B cell (primary cell): ENCODE results near the gene CORO1C. TPM values are rescaled to one million over a fixed set of nuclear protein-coding genes. Genes with fewer than 3 reads are reported as not detected.

ENCODE experiments used
- ATAC-seq: fragments of 200-7000 bp; cut with Tn5 transposase; one replicate; pipeline ENCODE4 v1.10.0; 2021; ENCODE audit warnings: low read depth, mild to moderate bottlenecking, moderate number of reproducible peaks, moderate library complexity
- CTCF ChIA-PET: fragments of 350-600 bp; sonication (Branson Sonifier 250); formaldehyde crosslinking; loops from one replicate; lab custom pipeline; 2021; ENCODE audit warnings: antibody characterized with exemption, inconsistent platforms; lab: Charles Lee
- POLR2A ChIA-PET: fragments of 350-600 bp; sonication (Branson Sonifier 250); formaldehyde crosslinking; loops from one replicate; lab custom pipeline; 2021; ENCODE audit warnings: antibody characterized with exemption; lab: Charles Lee
- DNase-seq: peaks from one replicate; pipeline ENCODE4 v3.0.0; 2013
- H2AFZ ChIP-seq: 2 replicates; pipeline ENCODE4 v1.6.1; 2012; ENCODE audit warnings: mild to moderate bottlenecking, low read depth, low read length; ENCODE audit not compliant: insufficient read depth, poor library complexity, severe bottlenecking
- H3K27ac ChIP-seq, 2 donors: 1 replicate in 1 of 2; 2 replicates in 1 of 2; pipeline ENCODE4 v1.5.1; 2012 to 2013; ENCODE audit warnings: low read length in 2 of 2, mild to moderate bottlenecking in 2 of 2, moderate library complexity in 1 of 2
- H3K27me3 ChIP-seq, 4 experiments: fragments of 200-600 bp in 1 of 4; sonication (generic) in 1 of 4; replicated peaks in 1 of 4; 1 replicate in 2 of 4; 2 replicates in 2 of 4; pipeline versions ENCODE4 v1.6.1 to v1.7.0; 2013 to 2016; ENCODE audit warnings: low read length in 3 of 4, mild to moderate bottlenecking in 2 of 4, mixed read lengths in 1 of 4, moderate library complexity in 1 of 4; ENCODE audit not compliant: insufficient read depth in 4 of 4, control insufficient read depth in 3 of 4; ENCODE audit errors: control extremely low read depth in 1 of 4
- H3K36me3 ChIP-seq, 2 experiments: replicated peaks in 1 of 2; 1 replicate in 1 of 2; 2 replicates in 1 of 2; pipeline versions ENCODE4 v1.6.1 to v1.7.1; 2013; ENCODE audit warnings: low read length in 1 of 2; ENCODE audit not compliant: insufficient read depth in 2 of 2, control insufficient read depth in 1 of 2; ENCODE audit errors: control extremely low read depth in 1 of 2, extremely low read depth in 1 of 2
- H3K4me1 ChIP-seq, 2 donors: fragments of 200-600 bp in 1 of 2; sonication (generic) in 1 of 2; 1 replicate in 1 of 2; 2 replicates in 1 of 2; pipeline versions ENCODE4 v1.5.1 to v1.6.1; 2013 to 2017; ENCODE audit warnings: low read length in 2 of 2; ENCODE audit not compliant: control insufficient read depth in 2 of 2, insufficient read depth in 2 of 2
- H3K4me2 ChIP-seq: replicated peaks from 2 replicates; pipeline ENCODE3; 2012; ENCODE audit warnings: mild to moderate bottlenecking, low read depth, low read length; ENCODE audit not compliant: poor library complexity, severe bottlenecking
- H3K4me3 ChIP-seq, 5 experiments: fragments of 200-600 bp in 1 of 5; sonication (generic) in 1 of 5; 1 replicate in 3 of 5; 2 replicates in 2 of 5; pipeline versions ENCODE4 v1.5.1 to v1.7.0; 2011 to 2016; ENCODE audit warnings: low read length in 4 of 5, mild to moderate bottlenecking in 4 of 5, low read depth in 2 of 5, control low read depth in 1 of 5, moderate library complexity in 1 of 5; ENCODE audit not compliant: insufficient read depth in 1 of 5; ENCODE audit errors: control extremely low read depth in 1 of 5, extremely low read depth in 1 of 5
- H3K79me2 ChIP-seq: fragments of 200-600 bp; sonication (generic); one replicate; pipeline ENCODE4 v1.6.0; 2016; ENCODE audit warnings: low read length; ENCODE audit not compliant: control insufficient read depth, insufficient read depth
- H3K9ac ChIP-seq: fragments of 200-600 bp; sonication (generic); 2 replicates; pipeline ENCODE4 v1.6.1; 2017; ENCODE audit warnings: mild to moderate bottlenecking, low read length, moderate library complexity
- H3K9me3 ChIP-seq, 3 donors: one replicate each; pipeline versions ENCODE4 v1.6.1 to v1.7.1; 2013; ENCODE audit warnings: low read length in 2 of 3; ENCODE audit not compliant: control insufficient read depth in 2 of 3, insufficient read depth in 1 of 3; ENCODE audit errors: control extremely low read depth in 1 of 3
- H4K20me1 ChIP-seq: 2 replicates; pipeline ENCODE4 v1.6.0; 2012; ENCODE audit warnings: mild to moderate bottlenecking, low read length; ENCODE audit not compliant: insufficient read depth, control insufficient read depth, poor library complexity, severe bottlenecking
- H3K27ac Mint-ChIP-seq: one replicate; pipeline ENCODE4 v1.8.0; 2021; ENCODE audit warnings: mixed read lengths
- H3K27me3 Mint-ChIP-seq: one replicate; pipeline ENCODE4 v1.8.0; 2021; ENCODE audit warnings: mixed read lengths
- H3K4me1 Mint-ChIP-seq: one replicate; pipeline ENCODE4 v1.8.0; 2021; ENCODE audit warnings: mixed read lengths
- H3K4me3 Mint-ChIP-seq: one replicate; pipeline ENCODE4 v1.8.0; 2021; ENCODE audit warnings: mixed read lengths
- H3K9me3 Mint-ChIP-seq: one replicate; pipeline ENCODE4 v1.8.0; 2022; ENCODE audit warnings: mixed read lengths; ENCODE audit not compliant: insufficient read depth
- CTCF ChIP-seq: fragments of 200-600 bp; IDR thresholded peaks from one replicate; pipeline ENCODE4 v1.8.0; 2022; ENCODE audit warnings: antibody characterized with exemption, mild to moderate bottlenecking
- EZH2 ChIP-seq: IDR thresholded peaks from 2 replicates; pipeline ENCODE4 v1.6.1; 2012; ENCODE audit warnings: borderline replicate concordance, low read depth, mild to moderate bottlenecking, moderate library complexity, low read length; ENCODE audit not compliant: insufficient read depth, poor library complexity, severe bottlenecking
- WGBS: methylation state at CpG from one replicate; pipeline ENCODE4 v1.1.5; 2013; ENCODE audit warnings: missing lambda C conversion rate; ENCODE audit not compliant: insufficient coverage; 5-methylcytosine and 5-hydroxymethylcytosine counted together
- intact Hi-C: fragments of 100-400 bp; cut with micrococcal nuclease; formaldehyde crosslinking; loops from one replicate; pipeline ENCODE4 v1.10.0; 2022
- polyA plus RNA-seq: library from polyadenylated mRNA; depleted of rRNA; stranded (reverse); fragments of >200 nt; gene quantifications from 2 replicates; pipeline ENCODE4 v1.2.3, GENCODE V29; 2012
- total RNA-seq, 2 donors: library from RNA; stranded (reverse); fragments of 120-200 nt in 1 of 2; gene quantifications; 1 replicate in 1 of 2; 2 replicates in 1 of 2; pipeline versions ENCODE4 v1.2.3 to v1.2.4, GENCODE V29; 2013 to 2022

The CORO1C gene
- total and polyA plus RNA-seq, 2 donors (not counting 1 experiment from before 2014, with no cell fraction given): 19.2 to 68.0 TPM

GRCh38 chr12:108649669-108650068 is 81.6 kb downstream of the CORO1C start:
- peaks cover 55% of the 10 kb centered on the region for H3K4me1 Mint-ChIP-seq
- peaks cover 14 to 61% of the 10 kb centered on the region in 2 experiments for H3K36me3 ChIP-seq
- no peaks in the 10 kb centered on the region for H3K27me3 Mint-ChIP-seq
- DNase-seq: no peak
- peaks cover 26% of the 10 kb centered on the region in 2 donors for H3K4me1 ChIP-seq
- H3K27ac Mint-ChIP-seq: peak overlapping the region; percentile 3
- ChIA-PET POLR2A (interaction anchor here (0.7 kb wide), 1 partner anchor 9 kb away, joined by 5 read pairs; no protein-coding TSS in a partner anchor), CTCF (interaction anchor here (0.7 to 10.3 kb wide), 8 partner anchors 8 to 153 kb away, joined by 3 to 133 read pairs (median 4); partner anchors contain the start of gene SELPLG)
- WGBS: 100% methylated on average over 1 of the region's 4 CpGs
- no peak overlapping the region for H2AFZ ChIP-seq
- H3K27ac ChIP-seq: peak overlapping the region in 1 of 2 donors; percentile 4
- H4K20me1 ChIP-seq: peaks cover 5% of the 10 kb centered on the region
- TF ChIP-seq CTCF (no peak), EZH2 (no peak)
- intact Hi-C loops: no loop called here
- H3K4me2 ChIP-seq: no peak overlapping the region
- no peak overlapping the region for H3K4me3 ChIP-seq
- no peaks in the 10 kb centered on the region for H3K9me3 Mint-ChIP-seq
- no peak overlapping the region for H3K9ac ChIP-seq
- no peak overlapping the region for H3K4me3 Mint-ChIP-seq
- no peaks in the 10 kb centered on the region for H3K9me3 ChIP-seq
- H3K79me2 ChIP-seq: no peaks in the 10 kb centered on the region
- no peaks in the 10 kb centered on the region for H3K27me3 ChIP-seq
- no peak for ATAC-seq

- intact Hi-C loops: no loop called here
- H3K4me1 Mint-ChIP-seq: peaks cover 60% of the 10 kb centered on the region
Observed at GRCh38 chr12:108649126-108649525, 82.2 kb downstream of the CORO1C start.

More at GRCh38 chr12:108649126-108649525, 82.2 kb downstream of the CORO1C start:
- no peak overlapping the region for H3K27ac ChIP-seq
- H3K79me2 ChIP-seq: no peaks in the 10 kb centered on the region
- TF ChIP-seq CTCF: no peak
- no peak for TF ChIP-seq EZH2
- peaks cover 26% of the 10 kb centered on the region in 2 donors for H3K4me1 ChIP-seq
- H3K27me3 Mint-ChIP-seq: no peaks in the 10 kb centered on the region
- H3K4me3 ChIP-seq: no peak overlapping the region
- no peak overlapping the region for H3K4me3 Mint-ChIP-seq
- ChIA-PET POLR2A (no interaction called here), CTCF (interaction anchor here (0.7 to 10.3 kb wide), 4 partner anchors 14 to 85 kb away, joined by 3 to 133 read pairs (median 33); partner anchors contain the start of gene SELPLG)
- no peak overlapping the region for H3K9ac ChIP-seq
- DNase-seq (no peak), ATAC-seq (no peak)
- H3K9me3 ChIP-seq: no peaks in the 10 kb centered on the region
- peaks cover 14 to 67% of the 10 kb centered on the region in 2 experiments for H3K36me3 ChIP-seq
- H2AFZ ChIP-seq: no peak overlapping the region
- H3K9me3 Mint-ChIP-seq: no peaks in the 10 kb centered on the region
- H3K27me3 ChIP-seq: no peaks in the 10 kb centered on the region
- WGBS: 100% methylated on average over 2 of the region's 6 CpGs
- peak overlapping the region; percentile 10 for H3K27ac Mint-ChIP-seq
- H4K20me1 ChIP-seq: peaks cover 5% of the 10 kb centered on the region
- no peak overlapping the region for H3K4me2 ChIP-seq
